ENCODE results near the gene PRDM16. TPM values are rescaled to one million over a fixed set of nuclear protein-coding genes. Genes with fewer than 3 reads are reported as not detected.

PRDM16 gene
- total and polyA plus RNA-seq, 2 of the 8 experiments (the other 6 are each of a cell fraction or from before 2014, with no cell fraction given): 0.39 to 0.43 TPM

- TF ChIP-seq KDM4A (IDR thresholded peaks at IDR 0.05; ENCODE audit: low read depth, low read length, severe bottlenecking) (no peak), SP1 (IDR thresholded peaks at IDR 0.05; ENCODE audit: low read depth, low read length) (no peak), RFX5 (IDR thresholded peaks at IDR 0.05; ENCODE audit: borderline replicate concordance, low read depth, low read length) (no peak), POLR2AphosphoS5 (IDR thresholded peaks at IDR 0.05; ENCODE audit: low read depth, low read length) (no peak), KDM1A (IDR thresholded peaks at IDR 0.05; ENCODE audit: borderline replicate concordance, low read length) (no peak)
These were observed 332.7 kb downstream of the PRDM16 start (continued) for GRCh38 chr1:3401585-3402257.

Data from H1 (cell line).